HepG2 (cell line): ENCODE measurements around the gene BMERB1. TPM values are rescaled to one million over a fixed set of nuclear protein-coding genes. Genes with fewer than 3 reads are reported as not detected.

ENCODE experiments used
- ATAC-seq: fragments of 200-7000 bp; cut with Tn5 transposase; 3 replicates; pipeline ENCODE4 v1.9.1; 2020; ENCODE audit warnings: mild to moderate bottlenecking, moderate library complexity
- BruUV-seq: library from RNA; stranded (reverse); fragments of 400-500 nt; replicated peaks from 2 replicates; lab custom pipeline; 2021; lab: Mats Ljungman, UMichigan
- CTCF ChIA-PET: fragments of 300-600 bp; formaldehyde crosslinking; extraction: SDS; loops from one replicate; lab custom pipeline; 2021; ENCODE audit warnings: low total read pairs, inconsistent platforms, low intra/inter-chr PET ratio; lab: Yijun Ruan, JAX
- POLR2A ChIA-PET: fragments of 350-600 bp; sonication (Branson Sonifier 250); formaldehyde crosslinking; loops from one replicate; lab custom pipeline; 2020; ENCODE audit warnings: antibody characterized with exemption, inconsistent platforms; lab: Yijun Ruan, JAX
- DNase-seq: peaks from one replicate; pipeline ENCODE4 v3.0.0-alpha.2; 2015; ENCODE audit warnings: low spot score
- FAIRE-seq: peaks from 3 replicates; lab custom pipeline; 2011; peaks lifted over from hg19 to GRCh38; lab: Jason Lieb, UNC
- H2AFZ ChIP-seq: one replicate; pipeline ENCODE4 v1.6.1; 2011; ENCODE audit warnings: low read length, inconsistent platforms
- H3K27ac ChIP-seq: fragments of 300-600 bp; 3 replicates; pipeline ENCODE4 v1.8.0; 2011; ENCODE audit warnings: mixed run types, mild to moderate bottlenecking, mixed read lengths, low read length, inconsistent platforms; ENCODE audit not compliant: insufficient read depth; ENCODE audit errors: extremely low read length
- H3K27me3 ChIP-seq, 2 experiments: fragments of 200-600 bp in 1 of 2; 2 replicates in 1 of 2; 3 replicates in 1 of 2; pipeline versions ENCODE4 v1.6.0 to v1.8.0; 2011; ENCODE audit warnings: low read length in 2 of 2, mild to moderate bottlenecking in 2 of 2, moderate library complexity in 2 of 2, inconsistent platforms in 1 of 2; ENCODE audit not compliant: insufficient read depth in 2 of 2, control insufficient read depth in 1 of 2
- H3K36me3 ChIP-seq, 2 experiments: fragments of 200-600 bp in 1 of 2; replicated peaks in 1 of 2; 2 replicates in 1 of 2; 3 replicates in 1 of 2; pipeline versions ENCODE4 v1.5.1 to v1.8.0; 2011; ENCODE audit warnings: low read length in 2 of 2, inconsistent platforms in 1 of 2; ENCODE audit not compliant: insufficient read depth in 2 of 2, control insufficient read depth in 1 of 2
- H3K4me1 ChIP-seq: 2 replicates; pipeline ENCODE4 v1.5.1; 2012; ENCODE audit warnings: low read length, inconsistent platforms; ENCODE audit not compliant: insufficient read depth
- H3K4me2 ChIP-seq: 2 replicates; pipeline ENCODE4 v1.6.0; 2011; ENCODE audit warnings: low read depth, low read length, inconsistent platforms
- H3K4me3 ChIP-seq, 3 experiments: fragments of 200-600 bp in 1 of 3; sonication (generic), shearing (Covaris generic) in 1 of 3; replicated peaks in 1 of 3; 2 replicates each; pipeline ENCODE4 v1.5.1; 2011 to 2016; ENCODE audit warnings: low read length in 3 of 3, inconsistent platforms in 2 of 3, low read depth in 2 of 3, mild to moderate bottlenecking in 2 of 3, control low read depth in 1 of 3, mixed read lengths in 1 of 3; ENCODE audit not compliant: insufficient read depth in 1 of 3
- H3K79me2 ChIP-seq: one replicate; pipeline ENCODE4 v1.6.1; 2011; ENCODE audit warnings: low read length, inconsistent platforms; ENCODE audit not compliant: insufficient read depth
- H3K9ac ChIP-seq: 2 replicates; pipeline ENCODE4 v1.6.0; 2011; ENCODE audit warnings: mild to moderate bottlenecking, low read depth, low read length, inconsistent platforms; ENCODE audit not compliant: insufficient read depth
- H3K9me3 ChIP-seq: 2 replicates; pipeline ENCODE4 v1.5.1; 2012; ENCODE audit warnings: mild to moderate bottlenecking, low read length
- H4K20me1 ChIP-seq: 2 replicates; pipeline ENCODE4 v1.6.0; 2011; ENCODE audit warnings: inconsistent platforms, mild to moderate bottlenecking, low read length, moderate library complexity; ENCODE audit not compliant: insufficient read depth
- CEBPB ChIP-seq: IDR thresholded peaks from 2 replicates; pipeline ENCODE4 v1.6.1; 2011; ENCODE audit warnings: low read depth, low read length, improper control_type of control experiment, borderline replicate concordance
- ELF3 ChIP-seq: IDR thresholded peaks from 2 replicates; pipeline ENCODE4 v1.6.1; 2016; ENCODE audit warnings: missing genetic modification reagents, missing compliant biosample characterization
- FOXK1 ChIP-seq: sonication (generic); formaldehyde crosslinking; IDR thresholded peaks from 2 replicates; pipeline ENCODE4 v1.4.0; 2020; ENCODE audit warnings: low read depth, missing genetic modification reagents, borderline replicate concordance
- JDP2 ChIP-seq: sonication (generic); formaldehyde crosslinking; IDR thresholded peaks from 2 replicates; pipeline ENCODE4 v1.8.1; 2022; ENCODE audit warnings: missing genetic modification reagents, borderline replicate concordance
- MAFK ChIP-seq, 2 experiments: IDR thresholded peaks in 1 of 2; conservative IDR thresholded peaks in 1 of 2; 2 replicates each; pipeline ENCODE4 v1.6.1; 2011; ENCODE audit warnings: improper control_type of control experiment in 2 of 2, low read length in 2 of 2
- MAZ ChIP-seq, 2 experiments: sonication (generic) in 1 of 2; formaldehyde crosslinking in 1 of 2; IDR thresholded peaks; 2 replicates each; pipeline versions ENCODE4 v1.5.0 to v1.6.1; 2012 to 2020; ENCODE audit warnings: low read depth in 2 of 2, mild to moderate bottlenecking in 2 of 2, borderline replicate concordance in 1 of 2, improper control_type of control experiment in 1 of 2, low read length in 1 of 2, missing genetic modification reagents in 1 of 2, moderate library complexity in 1 of 2
- MIXL1 ChIP-seq: IDR thresholded peaks from 2 replicates; pipeline ENCODE4 v1.6.1; 2016
- NFE2 ChIP-seq: sonication (generic); formaldehyde crosslinking; IDR thresholded peaks from 2 replicates; pipeline ENCODE4 v1.4.0; 2020; ENCODE audit warnings: missing genetic modification reagents
- NFIB ChIP-seq: sonication (generic); formaldehyde crosslinking; IDR thresholded peaks from 2 replicates; pipeline ENCODE4 v1.9.0; 2021; ENCODE audit warnings: missing genetic modification reagents, mild to moderate bottlenecking, borderline replicate concordance
- PRPF4 ChIP-seq: fragments of 200-400 bp; formaldehyde crosslinking; IDR thresholded peaks from 2 replicates; pipeline ENCODE4 v1.6.1; 2016; ENCODE audit warnings: low read length, low read depth; ENCODE audit not compliant: poor library complexity, severe bottlenecking
- RAD21 ChIP-seq: fragments of 450-650 bp; formaldehyde crosslinking; IDR thresholded peaks from 2 replicates; pipeline ENCODE4 v1.5.0; 2020; ENCODE audit warnings: mild to moderate bottlenecking
- SMC3 ChIP-seq: IDR thresholded peaks from 2 replicates; pipeline ENCODE4 v1.6.1; 2011; ENCODE audit warnings: low read length, improper control_type of control experiment
- SNAPC2 ChIP-seq: sonication (generic); formaldehyde crosslinking; IDR thresholded peaks from 2 replicates; pipeline ENCODE4 v1.8.1; 2022; ENCODE audit warnings: mild to moderate bottlenecking, missing genetic modification reagents
- SOX5 ChIP-seq: IDR thresholded peaks from 2 replicates; pipeline ENCODE4 v1.6.1; 2016; ENCODE audit warnings: borderline replicate concordance
- STAG1 ChIP-seq: sonication (generic); formaldehyde crosslinking; IDR thresholded peaks from 2 replicates; pipeline ENCODE4 v1.4.0; 2020; ENCODE audit warnings: missing genetic modification reagents
- ZNF724P ChIP-seq: sonication (generic); formaldehyde crosslinking; IDR thresholded peaks from 2 replicates; pipeline ENCODE4 v1.8.0; 2022; ENCODE audit warnings: missing genetic modification reagents, borderline replicate concordance
- WGBS: methylation state at CpG from one replicate; pipeline ENCODE4 v1.1.6; 2017; ENCODE audit warnings: low lambda C conversion rate; 5-methylcytosine and 5-hydroxymethylcytosine counted together
- in situ Hi-C: cut with HindIII; loops from 2 replicates; pipeline ENCODE4 v1.10.0; 2017; ENCODE audit warnings: low pct_unique_long_range_greater_than_20kb; ENCODE audit not compliant: extremely low pct_ligation_motif_present
- intact Hi-C: fragments of 100-400 bp; cut with micrococcal nuclease; formaldehyde crosslinking; loops from one replicate; pipeline ENCODE4 v1.10.0; 2022; ENCODE audit not compliant: unreplicated experiment
- polyA plus RNA-seq, 8 experiments: library from polyadenylated mRNA; depleted of rRNA in 3 of 8; stranded (reverse) in 7 of 8; unstranded in 1 of 8; fragments of >200 nt; fragmentation: Illumina TruSeq in 4 of 8; extraction: Trizol in 4 of 8; gene quantifications; 2 replicates each; pipeline versions ENCODE4 v1.2.1 to v1.2.3, GENCODE V29; 2011 to 2016; ENCODE audit warnings: low read depth in 4 of 8, missing spikeins in 1 of 8, mixed read lengths in 1 of 8; ENCODE audit not compliant: insufficient read depth in 1 of 8
- total RNA-seq, 5 experiments: library from RNA; depleted of rRNA; stranded (reverse); fragments of >200 nt; fragmentation: Illumina TruSeq; extraction: Trizol; gene quantifications; 2 replicates each; pipeline ENCODE4 v1.2.3, GENCODE V29; 2016; ENCODE audit warnings: low read depth in 1 of 5
- TF ChIP-seq, protein P1 (sequence below): sonication (generic); formaldehyde crosslinking; IDR thresholded peaks from 2 replicates; pipeline ENCODE4 v1.4.0; 2020; ENCODE audit warnings: missing genetic modification reagents
- TF ChIP-seq, protein P2 (sequence below): sonication (generic); formaldehyde crosslinking; IDR thresholded peaks from 2 replicates; pipeline ENCODE4 v1.5.0; 2020; ENCODE audit warnings: mild to moderate bottlenecking, missing genetic modification reagents, moderate library complexity
- TF ChIP-seq, protein P3 (sequence below): sonication (generic); formaldehyde crosslinking; conservative IDR thresholded peaks from 2 replicates; pipeline ENCODE4 v1.4.0; 2020; ENCODE audit warnings: missing genetic modification reagents

BMERB1 gene
- total and polyA plus RNA-seq, 2 of the 13 experiments (the other 11 are each of a cell fraction or from before 2014, with no cell fraction given) = 1.4 TPM

DNA sequence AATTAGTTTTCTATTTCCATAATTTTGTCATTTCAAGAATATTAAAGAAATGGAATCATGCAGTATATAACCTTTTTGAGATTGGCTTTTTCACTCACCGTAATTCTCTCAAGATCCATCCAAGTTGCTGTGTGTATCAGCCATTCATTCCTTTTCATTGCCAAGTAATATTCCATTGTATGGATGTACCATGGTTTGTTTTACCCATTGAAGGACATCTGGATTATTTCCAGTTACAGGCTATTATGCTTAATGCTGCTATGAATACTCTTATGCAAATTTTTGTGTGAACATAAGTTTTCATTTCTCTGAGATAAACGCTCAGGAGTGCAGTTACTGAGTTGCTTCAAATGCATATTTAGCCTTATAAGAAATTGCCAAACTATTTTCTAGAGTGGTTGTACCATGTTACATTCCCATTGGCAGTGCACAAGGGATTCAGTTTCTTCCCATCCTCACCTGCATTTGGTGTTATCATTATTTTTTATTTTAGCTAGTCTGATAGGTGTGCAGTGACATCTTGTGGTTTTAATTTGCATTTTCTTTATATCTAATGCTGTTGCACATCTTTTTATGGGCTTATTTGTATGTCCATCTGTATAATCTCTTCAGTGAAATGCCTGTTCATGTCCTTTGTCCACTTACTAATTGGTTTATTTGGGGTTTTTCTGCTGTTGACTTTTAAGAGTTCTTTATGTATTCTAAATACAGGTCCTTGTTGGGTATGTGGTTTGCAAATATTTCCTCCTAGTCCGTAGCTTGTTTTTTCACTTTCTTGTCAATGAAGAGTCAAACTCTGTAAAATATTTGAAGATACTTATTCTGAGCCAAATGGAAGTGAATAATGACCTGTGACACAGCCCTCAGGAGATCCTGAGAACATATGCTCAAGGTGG, 32.7 kb downstream of the BMERB1 start:
- Histone ChIP-seq H3K36me3 (no peaks in the 10 kb centered on the region), H3K27ac (no peak overlapping the region), H3K4me3 (no peak overlapping the region), H3K4me1 (no peaks in the 10 kb centered on the region), H3K79me2 (no peaks in the 10 kb centered on the region), H4K20me1 (no peaks in the 10 kb centered on the region), H3K4me2 (no peak overlapping the region), H3K9me3 (no peaks in the 10 kb centered on the region), H3K9ac (no peak overlapping the region), H3K27me3 (no peaks in the 10 kb centered on the region), H2AFZ (no peak overlapping the region)
- WGBS = 58% methylated on average over 3 of the region's 3 CpGs
- intact Hi-C loops = loop anchor here (1.0 kb wide), 1 partner anchor 40 kb away; no protein-coding TSS in a partner anchor
- FAIRE-seq = no peak
- DNase-seq = peak; percentile 35
- ChIA-PET POLR2A (interaction anchor here (1.0 kb wide), 1 partner anchor 373 kb away, joined by 3 read pairs; the partner anchor contains the start of gene RRN3), CTCF (interaction anchor here (3.1 kb wide), 1 partner anchor 40 kb away, joined by 28 read pairs; no protein-coding TSS in a partner anchor)
- no peak for ATAC-seq
- no TSS peak for BruUV-seq
- in situ Hi-C loops = loop anchor here (5.0 kb wide), 1 partner anchor 40 kb away; no protein-coding TSS in a partner anchor
- no peak for TF ChIP-seq NFIB (CRISPR knock-in tag)
- 0 out of 2 replicates have a peak, but pooled peaks have one; percentile 52 for TF ChIP-seq SNAPC2 (CRISPR knock-in tag)
- no peak for TF ChIP-seq PRPF4
- no peak for TF ChIP-seq FOXK1
- no peak for TF ChIP-seq MAFK (conservative IDR thresholded peaks at IDR 0.05 in 1 of 2, IDR thresholded peaks at IDR 0.05 in 1 of 2; ENCODE audit: low read length in 2 of 2)
- no peak for TF ChIP-seq JDP2
- TF ChIP-seq ZNF724P (CRISPR knock-in tag) = no peak
- TF ChIP-seq MIXL1 = peak; percentile 79; the same call in 1 of the 2 replicates
- TF ChIP-seq SOX5 (CRISPR knock-in tag) = 0 out of 2 replicates have a peak, but pooled peaks have one; percentile 10
- TF ChIP-seq NFE2 (CRISPR knock-in tag) = no peak
- TF ChIP-seq, protein P1, sequence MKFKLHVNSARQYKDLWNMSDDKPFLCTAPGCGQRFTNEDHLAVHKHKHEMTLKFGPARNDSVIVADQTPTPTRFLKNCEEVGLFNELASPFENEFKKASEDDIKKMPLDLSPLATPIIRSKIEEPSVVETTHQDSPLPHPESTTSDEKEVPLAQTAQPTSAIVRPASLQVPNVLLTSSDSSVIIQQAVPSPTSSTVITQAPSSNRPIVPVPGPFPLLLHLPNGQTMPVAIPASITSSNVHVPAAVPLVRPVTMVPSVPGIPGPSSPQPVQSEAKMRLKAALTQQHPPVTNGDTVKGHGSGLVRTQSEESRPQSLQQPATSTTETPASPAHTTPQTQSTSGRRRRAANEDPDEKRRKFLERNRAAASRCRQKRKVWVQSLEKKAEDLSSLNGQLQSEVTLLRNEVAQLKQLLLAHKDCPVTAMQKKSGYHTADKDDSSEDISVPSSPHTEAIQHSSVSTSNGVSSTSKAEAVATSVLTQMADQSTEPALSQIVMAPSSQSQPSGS (CRISPR knock-in tag) = 0 out of 2 replicates have a peak, but pooled peaks have one; percentile 27
- 0 out of 2 replicates have a peak, but pooled peaks have one; percentile 16 for TF ChIP-seq ELF3 (CRISPR knock-in tag)
- peak; percentile 89 for TF ChIP-seq STAG1 (CRISPR knock-in tag)
- TF ChIP-seq, protein P2, sequence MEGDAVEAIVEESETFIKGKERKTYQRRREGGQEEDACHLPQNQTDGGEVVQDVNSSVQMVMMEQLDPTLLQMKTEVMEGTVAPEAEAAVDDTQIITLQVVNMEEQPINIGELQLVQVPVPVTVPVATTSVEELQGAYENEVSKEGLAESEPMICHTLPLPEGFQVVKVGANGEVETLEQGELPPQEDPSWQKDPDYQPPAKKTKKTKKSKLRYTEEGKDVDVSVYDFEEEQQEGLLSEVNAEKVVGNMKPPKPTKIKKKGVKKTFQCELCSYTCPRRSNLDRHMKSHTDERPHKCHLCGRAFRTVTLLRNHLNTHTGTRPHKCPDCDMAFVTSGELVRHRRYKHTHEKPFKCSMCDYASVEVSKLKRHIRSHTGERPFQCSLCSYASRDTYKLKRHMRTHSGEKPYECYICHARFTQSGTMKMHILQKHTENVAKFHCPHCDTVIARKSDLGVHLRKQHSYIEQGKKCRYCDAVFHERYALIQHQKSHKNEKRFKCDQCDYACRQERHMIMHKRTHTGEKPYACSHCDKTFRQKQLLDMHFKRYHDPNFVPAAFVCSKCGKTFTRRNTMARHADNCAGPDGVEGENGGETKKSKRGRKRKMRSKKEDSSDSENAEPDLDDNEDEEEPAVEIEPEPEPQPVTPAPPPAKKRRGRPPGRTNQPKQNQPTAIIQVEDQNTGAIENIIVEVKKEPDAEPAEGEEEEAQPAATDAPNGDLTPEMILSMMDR (CRISPR knock-in tag) = peak; percentile 72
- peak; percentile 77 for TF ChIP-seq SMC3
- no peak for TF ChIP-seq MAZ (IDR thresholded peaks at IDR 0.05; ENCODE audit: borderline replicate concordance, low read depth, low read length)
- TF ChIP-seq MAZ (CRISPR knock-in tag; IDR thresholded peaks at IDR 0.05; ENCODE audit: low read depth) = no peak
- TF ChIP-seq RAD21 (CRISPR knock-in tag) = peak; percentile 83
- TF ChIP-seq CEBPB = no peak
- TF ChIP-seq, protein P3, sequence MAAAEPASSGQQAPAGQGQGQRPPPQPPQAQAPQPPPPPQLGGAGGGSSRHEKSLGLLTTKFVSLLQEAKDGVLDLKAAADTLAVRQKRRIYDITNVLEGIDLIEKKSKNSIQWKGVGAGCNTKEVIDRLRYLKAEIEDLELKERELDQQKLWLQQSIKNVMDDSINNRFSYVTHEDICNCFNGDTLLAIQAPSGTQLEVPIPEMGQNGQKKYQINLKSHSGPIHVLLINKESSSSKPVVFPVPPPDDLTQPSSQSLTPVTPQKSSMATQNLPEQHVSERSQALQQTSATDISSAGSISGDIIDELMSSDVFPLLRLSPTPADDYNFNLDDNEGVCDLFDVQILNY (CRISPR knock-in tag) = no peak
